CD4-positive, alpha-beta T cell (primary cell): ENCODE measurements around the gene BET1. TPM values are rescaled to one million over a fixed set of nuclear protein-coding genes. Genes with fewer than 3 reads are reported as not detected.

Source experiments
- ATAC-seq: fragments of 200-7000 bp; cut with Tn5 transposase; one replicate; pipeline ENCODE4 v1.10.0; 2022; ENCODE audit warnings: mild to moderate bottlenecking; ENCODE audit not compliant: poor library complexity
- CTCF ChIA-PET: fragments of 350-600 bp; sonication (Branson Sonifier 250); formaldehyde crosslinking; loops from one replicate; lab custom pipeline; 2021; ENCODE audit warnings: antibody characterized with exemption, inconsistent platforms; lab: Charles Lee
- POLR2A ChIA-PET: fragments of 350-600 bp; sonication (Branson Sonifier 250); formaldehyde crosslinking; loops from one replicate; lab custom pipeline; 2021; ENCODE audit warnings: antibody characterized with exemption, inconsistent platforms; lab: Charles Lee
- DNase-seq, 14 experiments: peaks; one replicate each; pipeline ENCODE4 v3.0.0-alpha.2; 2013 to 2020; ENCODE audit warnings: mixed read lengths in 2 of 14
- H3K27ac ChIP-seq, 2 donors: one replicate each; pipeline versions ENCODE4 v1.5.1 to v1.7.0; 2013; ENCODE audit warnings: low read length in 2 of 2, low read depth in 1 of 2, mild to moderate bottlenecking in 1 of 2
- H3K27me3 ChIP-seq, 2 experiments: 1 replicate in 1 of 2; 2 replicates in 1 of 2; pipeline versions ENCODE4 v1.6.1 to v1.7.0; 2013; ENCODE audit warnings: low read length in 2 of 2, control low read depth in 1 of 2, mild to moderate bottlenecking in 1 of 2, moderate library complexity in 1 of 2; ENCODE audit not compliant: insufficient read depth in 2 of 2, control insufficient read depth in 1 of 2
- H3K36me3 ChIP-seq: one replicate; pipeline ENCODE4 v1.6.1; 2013; ENCODE audit warnings: low read length, control low read depth; ENCODE audit not compliant: insufficient read depth
- H3K4me1 ChIP-seq: one replicate; pipeline ENCODE4 v1.6.1; 2013; ENCODE audit warnings: low read length, control low read depth; ENCODE audit not compliant: insufficient read depth
- H3K4me3 ChIP-seq: one replicate; pipeline ENCODE4 v1.5.1; 2013; ENCODE audit warnings: mild to moderate bottlenecking, low read length, moderate library complexity
- H3K9me3 ChIP-seq, 2 experiments: 1 replicate in 1 of 2; 2 replicates in 1 of 2; pipeline versions ENCODE4 v1.6.1 to v1.7.0; 2013; ENCODE audit warnings: low read length in 2 of 2, mild to moderate bottlenecking in 2 of 2, control low read depth in 1 of 2, moderate library complexity in 1 of 2; ENCODE audit not compliant: control insufficient read depth in 1 of 2, insufficient read depth in 1 of 2
- H3K27ac Mint-ChIP-seq: one replicate; pipeline ENCODE4 v1.8.0; 2020; ENCODE audit warnings: mixed read lengths
- H3K27me3 Mint-ChIP-seq: one replicate; pipeline ENCODE4 v1.8.0; 2021; ENCODE audit warnings: mixed read lengths
- H3K36me3 Mint-ChIP-seq: one replicate; pipeline ENCODE4 v1.8.0; 2021; ENCODE audit warnings: low read depth, mixed read lengths
- H3K4me1 Mint-ChIP-seq: one replicate; pipeline ENCODE4 v1.8.0; 2021; ENCODE audit warnings: low read depth, mixed read lengths
- H3K4me3 Mint-ChIP-seq: one replicate; pipeline ENCODE4 v1.8.0; 2020; ENCODE audit warnings: mild to moderate bottlenecking, mixed read lengths
- H3K9me3 Mint-ChIP-seq: one replicate; pipeline ENCODE4 v1.8.0; 2020; ENCODE audit warnings: mixed read lengths
- intact Hi-C, 2 experiments: fragments of 100-400 bp; cut with DNase I in 1 of 2; cut with micrococcal nuclease in 1 of 2; formaldehyde crosslinking; loops; one replicate each; pipeline versions ENCODE4 v1.15.1 to v1.9.0; 2023 to 2025; cut with DNase I, micrococcal nuclease
- total RNA-seq, 174 experiments: library from RNA in 2 of 174; stranded (reverse) in 2 of 174; gene quantifications; one replicate each; pipeline ENCODE4 v1.2.3 and lab custom pipeline; 2021 to 2026
- TF ChIP-seq, protein P1 (sequence below): fragments of 200-600 bp; IDR thresholded peaks from one replicate; pipeline ENCODE4 v1.8.0; 2022; ENCODE audit warnings: antibody characterized with exemption, mild to moderate bottlenecking

BET1 gene
- total RNA-seq, 2 experiments from 2014 or later, result 7.4 to 9.5 TPM

DNA sequence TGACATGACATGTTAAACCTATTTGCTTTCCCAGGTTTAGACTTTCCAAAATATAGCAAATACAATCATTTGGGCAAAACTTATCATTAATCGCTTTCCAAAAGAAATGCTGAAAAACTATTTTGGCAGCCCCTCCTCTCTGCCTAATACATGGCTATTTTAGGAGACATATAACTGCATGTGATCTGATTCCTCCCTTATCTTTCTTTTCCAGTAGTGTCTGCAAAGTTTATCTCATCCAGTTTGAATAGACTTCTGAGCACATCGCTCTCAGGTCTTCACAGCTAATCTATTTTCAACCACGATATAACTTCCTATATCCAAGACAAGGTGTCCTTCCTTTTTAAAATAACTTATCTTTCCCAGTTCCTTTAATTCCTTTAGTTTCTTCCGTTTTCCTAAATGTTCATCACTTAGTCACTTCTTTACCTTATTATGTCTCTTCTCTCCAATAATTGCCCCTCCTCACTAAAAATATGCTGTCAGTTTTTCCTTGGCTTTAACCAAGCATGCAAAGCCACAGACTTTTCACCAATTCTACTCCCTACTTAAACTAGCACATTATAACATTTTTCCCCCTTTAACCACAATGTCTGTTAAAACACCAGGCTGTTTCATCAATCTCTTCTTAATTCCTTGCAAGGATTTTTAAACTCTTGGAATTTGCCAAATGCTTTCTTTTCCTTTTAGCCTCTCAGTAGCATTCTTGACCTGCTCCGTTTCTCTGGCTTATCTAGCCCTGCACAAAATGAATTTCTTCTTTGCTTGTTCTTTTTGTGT, 58.2 kb downstream of the BET1 start:
- intact Hi-C loops, result no loop called here

DNA sequence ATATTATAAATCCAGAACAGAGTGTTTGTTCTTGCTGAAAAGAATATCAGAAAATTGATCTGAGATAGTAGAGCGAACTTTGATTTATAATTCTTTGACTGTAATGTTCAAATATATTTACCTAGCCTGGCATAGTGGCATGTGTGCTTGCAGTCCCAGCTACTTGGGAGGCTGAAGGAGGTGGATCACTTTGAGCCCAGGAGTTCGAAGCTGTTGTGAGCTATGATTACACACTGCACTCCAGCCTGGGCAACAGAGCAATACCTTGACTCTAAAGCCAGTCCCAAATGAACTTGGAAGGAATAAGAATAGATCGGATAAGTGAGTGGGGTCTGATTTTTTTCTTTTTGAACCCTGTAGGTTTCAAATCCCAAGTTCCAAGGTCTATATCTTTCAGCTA, 59.1 kb downstream of the BET1 start:
- H3K4me1 ChIP-seq, result no peaks in the 10 kb centered on the region

More for the DNA sequence above, 58.2 kb downstream of the BET1 start:
- Histone ChIP-seq H3K27me3 (peaks cover 4 to 8% of the 10 kb centered on the region in 2 experiments), H3K27ac (no peak overlapping the region), H3K4me3 (no peak overlapping the region), H3K9me3 (no peaks in the 10 kb centered on the region), H3K36me3 (no peaks in the 10 kb centered on the region), H3K4me1 (no peaks in the 10 kb centered on the region)
- H3K4me1 Mint-ChIP-seq, result no peaks in the 10 kb centered on the region
- POLR2A ChIA-PET, result no interaction called here
- no peaks in the 10 kb centered on the region for H3K36me3 Mint-ChIP-seq
- CTCF ChIA-PET, result no interaction called here
- no peaks in the 10 kb centered on the region for H3K9me3 Mint-ChIP-seq
- ATAC-seq (no peak), DNase-seq (no peak)
- H3K27ac Mint-ChIP-seq, result no peak overlapping the region
- TF ChIP-seq, protein P1, sequence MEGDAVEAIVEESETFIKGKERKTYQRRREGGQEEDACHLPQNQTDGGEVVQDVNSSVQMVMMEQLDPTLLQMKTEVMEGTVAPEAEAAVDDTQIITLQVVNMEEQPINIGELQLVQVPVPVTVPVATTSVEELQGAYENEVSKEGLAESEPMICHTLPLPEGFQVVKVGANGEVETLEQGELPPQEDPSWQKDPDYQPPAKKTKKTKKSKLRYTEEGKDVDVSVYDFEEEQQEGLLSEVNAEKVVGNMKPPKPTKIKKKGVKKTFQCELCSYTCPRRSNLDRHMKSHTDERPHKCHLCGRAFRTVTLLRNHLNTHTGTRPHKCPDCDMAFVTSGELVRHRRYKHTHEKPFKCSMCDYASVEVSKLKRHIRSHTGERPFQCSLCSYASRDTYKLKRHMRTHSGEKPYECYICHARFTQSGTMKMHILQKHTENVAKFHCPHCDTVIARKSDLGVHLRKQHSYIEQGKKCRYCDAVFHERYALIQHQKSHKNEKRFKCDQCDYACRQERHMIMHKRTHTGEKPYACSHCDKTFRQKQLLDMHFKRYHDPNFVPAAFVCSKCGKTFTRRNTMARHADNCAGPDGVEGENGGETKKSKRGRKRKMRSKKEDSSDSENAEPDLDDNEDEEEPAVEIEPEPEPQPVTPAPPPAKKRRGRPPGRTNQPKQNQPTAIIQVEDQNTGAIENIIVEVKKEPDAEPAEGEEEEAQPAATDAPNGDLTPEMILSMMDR, result no peak
- H3K27me3 Mint-ChIP-seq, result no peaks in the 10 kb centered on the region
- H3K4me3 Mint-ChIP-seq, result no peak overlapping the region

DNA sequence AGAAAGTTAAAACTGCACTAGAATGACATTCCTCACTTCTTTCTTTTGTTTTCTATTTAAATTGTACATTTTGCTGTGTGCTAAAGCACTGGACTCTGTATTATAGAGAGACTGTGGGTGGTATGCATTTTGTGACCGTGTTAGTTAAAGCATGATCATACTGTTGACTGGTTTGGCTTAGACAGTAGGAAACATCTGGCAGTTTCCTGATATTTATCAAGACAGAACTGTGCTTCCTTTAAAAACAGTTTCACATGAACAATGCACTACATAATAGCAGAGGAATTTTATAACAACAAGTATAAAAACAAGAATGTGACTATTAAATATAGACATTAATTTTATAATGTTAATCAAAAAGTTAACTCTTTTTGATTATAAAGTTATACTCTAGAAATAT, 59.5 kb downstream of the BET1 start:
- CTCF ChIA-PET, result no interaction called here
- H3K36me3 ChIP-seq, result no peaks in the 10 kb centered on the region
- H3K27ac ChIP-seq, result no peak overlapping the region
- no peaks in the 10 kb centered on the region for H3K36me3 Mint-ChIP-seq
- POLR2A ChIA-PET, result interaction anchor here (1.3 kb wide), 1 partner anchor 10 kb away, joined by 6 read pairs; no protein-coding TSS in a partner anchor
- no peaks in the 10 kb centered on the region for H3K9me3 ChIP-seq
- TF ChIP-seq, protein P1, result no peak
- intact Hi-C loops, result no loop called here
- DNase-seq (no peak), ATAC-seq (no peak)
- no peaks in the 10 kb centered on the region for H3K4me1 ChIP-seq
- no peak overlapping the region for H3K4me3 ChIP-seq
- peaks cover 4 to 8% of the 10 kb centered on the region in 2 experiments for H3K27me3 ChIP-seq
- H3K27me3 Mint-ChIP-seq, result no peaks in the 10 kb centered on the region
- no peak overlapping the region for H3K4me3 Mint-ChIP-seq
- no peaks in the 10 kb centered on the region for H3K4me1 Mint-ChIP-seq
- no peaks in the 10 kb centered on the region for H3K9me3 Mint-ChIP-seq
- no peak overlapping the region for H3K27ac Mint-ChIP-seq

More for the DNA sequence above, 59.1 kb downstream of the BET1 start:
- no peak for DNase-seq
- ChIA-PET CTCF (no interaction called here), POLR2A (no interaction called here)
- H3K4me3 Mint-ChIP-seq, result no peak overlapping the region
- no peaks in the 10 kb centered on the region for H3K27me3 Mint-ChIP-seq
- no peak overlapping the region for H3K4me3 ChIP-seq
- no peak for ATAC-seq
- H3K36me3 ChIP-seq, result no peaks in the 10 kb centered on the region
- H3K9me3 Mint-ChIP-seq, result no peaks in the 10 kb centered on the region
- no peak overlapping the region for H3K27ac Mint-ChIP-seq
- H3K27ac ChIP-seq, result no peak overlapping the region
- TF ChIP-seq, protein P1, result no peak
- no peaks in the 10 kb centered on the region for H3K9me3 ChIP-seq
- no peaks in the 10 kb centered on the region for H3K36me3 Mint-ChIP-seq
- intact Hi-C loops, result no loop called here
- peaks cover 4 to 8% of the 10 kb centered on the region in 2 experiments for H3K27me3 ChIP-seq
- H3K4me1 Mint-ChIP-seq, result no peaks in the 10 kb centered on the region
